SIG-M5 treated with dmso at 0.1 percent for 504 hours (cell line): ENCODE results near the gene SDF4.

Experiments
- DNase-seq: peaks from one replicate; lab custom pipeline; 2025; ENCODE audit not compliant: unreplicated experiment; lab: John Stamatoyannopoulos, UW

SDF4 gene

GRCh38 chr1:1168451-1169411 is 63.1 kb downstream of the SDF4 start:
- no peak for DNase-seq

GRCh38 chr1:1167841-1168450 is 63.9 kb downstream of the SDF4 start:
- no peak for DNase-seq

GRCh38 chr1:1167398-1167821 is 64.4 kb downstream of the SDF4 start:
- DNase-seq = no peak
